SKM-1 (cell line): ENCODE measurements around the gene ADD1.

ENCODE experiments used
- DNase-seq: peaks from one replicate; lab custom pipeline; 2025; ENCODE audit not compliant: unreplicated experiment; lab: John Stamatoyannopoulos, UW

Gene ADD1

GRCh38 chr4:2820216-2820982, 23.2 kb upstream of the ADD1 start:
- no peak for DNase-seq

GRCh38 chr4:2822461-2823300, 21.0 kb upstream of the ADD1 start:
- DNase-seq: no peak

- DNase-seq: no peak
Measured at GRCh38 chr4:2823301-2823670, 20.4 kb upstream of the ADD1 start.

- DNase-seq: no peak
Measured at GRCh38 chr4:2823671-2824328, 19.8 kb upstream of the ADD1 start.

- DNase-seq: no peak
Measured at GRCh38 chr4:2824329-2824835, 19.3 kb upstream of the ADD1 start.

- DNase-seq: no peak
Measured at GRCh38 chr4:2824836-2825381, 18.7 kb upstream of the ADD1 start.

GRCh38 chr4:2825740-2826139, 17.9 kb upstream of the ADD1 start:
- no peak for DNase-seq

- no peak for DNase-seq
Measured at GRCh38 chr4:2827071-2827873, 16.4 kb upstream of the ADD1 start.

GRCh38 chr4:2827874-2828751, 15.5 kb upstream of the ADD1 start:
- no peak for DNase-seq

GRCh38 chr4:2828758-2829181, 14.9 kb upstream of the ADD1 start:
- no peak for DNase-seq

- no peak for DNase-seq
Measured at GRCh38 chr4:2829321-2829932, 14.2 kb upstream of the ADD1 start.

GRCh38 chr4:2829933-2830451, 13.7 kb upstream of the ADD1 start:
- no peak for DNase-seq

GRCh38 chr4:2830632-2831610, 12.7 kb upstream of the ADD1 start:
- no peak for DNase-seq

- no peak for DNase-seq
Measured at GRCh38 chr4:2831611-2832308, 11.9 kb upstream of the ADD1 start.

- no peak for DNase-seq
Measured at GRCh38 chr4:2832309-2832980, 11.2 kb upstream of the ADD1 start.

- DNase-seq: no peak
Measured at GRCh38 chr4:2832981-2833670, 10.5 kb upstream of the ADD1 start.
